OCI-LY7 (cell line): Measurements from ENCODE around the gene WDTC1. TPM values are rescaled to one million over a fixed set of nuclear protein-coding genes. Genes with fewer than 3 reads are reported as not detected.

ENCODE experiments used
- BruUV-seq: library from RNA; stranded (reverse); fragments of 400-500 nt; replicated peaks from 2 replicates; lab custom pipeline; 2021; lab: Mats Ljungman, UMichigan
- CTCF ChIA-PET: fragments of 300-600 bp; sonication (Branson Sonifier 250); formaldehyde crosslinking; loops from one replicate; lab custom pipeline; 2022; ENCODE audit warnings: antibody characterized with exemption; ENCODE audit not compliant: unreplicated experiment; lab: Charles Lee
- POLR2A ChIA-PET: fragments of 300-600 bp; sonication (Branson Sonifier 250); formaldehyde crosslinking; loops from one replicate; lab custom pipeline; 2022; ENCODE audit warnings: antibody characterized with exemption; lab: Charles Lee
- DNase-seq: peaks from one replicate; pipeline ENCODE4 v3.0.0-alpha.2; 2015; ENCODE audit warnings: low spot score
- H2AFZ ChIP-seq: fragments of 200-600 bp; sonication (generic), shearing (Covaris generic); 2 replicates; pipeline ENCODE4 v1.6.1; 2014; ENCODE audit warnings: mild to moderate bottlenecking, antibody characterized with exemption, low read length, moderate library complexity
- H3K27ac ChIP-seq: fragments of 200-600 bp; sonication (generic); 2 replicates; pipeline ENCODE4 v1.5.1; 2014; ENCODE audit warnings: mixed run types, low read depth, mild to moderate bottlenecking, moderate library complexity, low read length, inconsistent platforms; ENCODE audit not compliant: poor library complexity, severe bottlenecking
- H3K36me3 ChIP-seq: fragments of 200-600 bp; sonication (generic); 2 replicates; pipeline ENCODE4 v1.6.1; 2014; ENCODE audit warnings: mild to moderate bottlenecking, antibody characterized with exemption, low read length, moderate library complexity, mixed read lengths; ENCODE audit not compliant: insufficient read depth
- H3K4me1 ChIP-seq: fragments of 200-600 bp; sonication (generic); 2 replicates; pipeline ENCODE4 v1.5.1; 2014; ENCODE audit warnings: mild to moderate bottlenecking, low read length; ENCODE audit not compliant: insufficient read depth, poor library complexity, severe bottlenecking
- H3K4me2 ChIP-seq: fragments of 200-600 bp; sonication (generic); 2 replicates; pipeline ENCODE4 v1.6.1; 2014; ENCODE audit warnings: mild to moderate bottlenecking, low read length
- H3K4me3 ChIP-seq: fragments of 200-600 bp; sonication (generic); 2 replicates; pipeline ENCODE4 v1.5.1; 2014; ENCODE audit warnings: mild to moderate bottlenecking, low read depth, low read length; ENCODE audit not compliant: poor library complexity, severe bottlenecking
- H3K79me2 ChIP-seq: fragments of 200-600 bp; sonication (generic); 2 replicates; pipeline ENCODE4 v1.6.1; 2016; ENCODE audit warnings: low read depth, mild to moderate bottlenecking, low read length, moderate library complexity, mixed read lengths; ENCODE audit not compliant: insufficient read depth
- H3K9me2 ChIP-seq: fragments of 200-600 bp; sonication (generic); 2 replicates; pipeline ENCODE4 v1.6.1; 2016; ENCODE audit warnings: mild to moderate bottlenecking, low read length, mixed read lengths; ENCODE audit not compliant: insufficient read depth
- H3K9me3 ChIP-seq: fragments of 200-600 bp; sonication (generic); 2 replicates; pipeline ENCODE4 v1.6.1; 2014; ENCODE audit warnings: mild to moderate bottlenecking, mixed run types, low read length, mixed read lengths
- H4K20me1 ChIP-seq: fragments of 200-600 bp; sonication (generic); 2 replicates; pipeline ENCODE4 v1.6.1; 2014; ENCODE audit warnings: mild to moderate bottlenecking, antibody characterized with exemption, low read length, moderate library complexity, mixed read lengths; ENCODE audit not compliant: insufficient read depth
- CTCF ChIP-seq: fragments of 200-600 bp; sonication (generic); conservative IDR thresholded peaks from 2 replicates; pipeline ENCODE4 v1.5.1; 2014; ENCODE audit warnings: mild to moderate bottlenecking, antibody characterized with exemption, low read length, moderate library complexity, mixed read lengths
- EZH2phosphoT487 ChIP-seq: fragments of 200-600 bp; sonication (generic); IDR thresholded peaks from 2 replicates; pipeline ENCODE4 v1.6.1; 2018; ENCODE audit warnings: low read depth, borderline replicate concordance, mild to moderate bottlenecking, mixed run types, antibody characterized with exemption, low read length, moderate library complexity, mixed read lengths
- intact Hi-C: fragments of 100-400 bp; cut with micrococcal nuclease; formaldehyde crosslinking; loops from one replicate; pipeline ENCODE4 v1.10.0; 2022; ENCODE audit not compliant: unreplicated experiment
- total RNA-seq, 2 experiments: library from RNA; depleted of rRNA in 1 of 2; stranded (reverse); fragments of >200 nt in 1 of 2; shearing (Covaris generic) in 1 of 2; gene quantifications; 2 replicates each; pipeline ENCODE4 v1.2.3, GENCODE V29; 2014 to 2022

The WDTC1 gene
- total RNA-seq, 2 experiments from 2014 or later = 18.2 to 27.8 TPM

GRCh38 chr1:27299385-27300271 is 65.2 kb downstream of the WDTC1 start:
- H2AFZ ChIP-seq = no peak overlapping the region
- CTCF ChIA-PET = interaction anchor here (0.6 to 1.1 kb wide), 4 partner anchors 13 to 307 kb away, joined by 3 to 5 read pairs (median 3); no protein-coding TSS in a partner anchor
- TF ChIP-seq EZH2phosphoT487 (no peak), CTCF (no peak)
- BruUV-seq = no TSS peak
- H3K79me2 ChIP-seq = no peaks in the 10 kb centered on the region
- no peaks in the 10 kb centered on the region for H4K20me1 ChIP-seq
- H3K4me2 ChIP-seq = no peak overlapping the region
- H3K4me1 ChIP-seq = peaks cover 9% of the 10 kb centered on the region
- intact Hi-C loops = loop anchor here (5.0 to 10.0 kb wide), 2 partner anchors 55 to 257 kb away; no protein-coding TSS in a partner anchor
- POLR2A ChIA-PET = no interaction called here
- H3K4me3 ChIP-seq = no peak overlapping the region
- DNase-seq = no peak
- H3K9me3 ChIP-seq = no peaks in the 10 kb centered on the region
- H3K9me2 ChIP-seq = no peaks in the 10 kb centered on the region
- no peaks in the 10 kb centered on the region for H3K36me3 ChIP-seq
- no peak overlapping the region for H3K27ac ChIP-seq

GRCh38 chr1:27300341-27301051 is 66.1 kb downstream of the WDTC1 start:
- ChIA-PET CTCF (interaction anchor here (0.6 to 1.1 kb wide), 2 partner anchors 189 to 306 kb away, joined by 3 read pairs; no protein-coding TSS in a partner anchor), POLR2A (interaction anchor here (0.6 kb wide), 1 partner anchor 45 kb away, joined by 3 read pairs; no protein-coding TSS in a partner anchor)
- no peak overlapping the region for H2AFZ ChIP-seq
- H3K36me3 ChIP-seq = no peaks in the 10 kb centered on the region
- no peak overlapping the region for H3K4me3 ChIP-seq
- H3K79me2 ChIP-seq = no peaks in the 10 kb centered on the region
- H3K9me2 ChIP-seq = no peaks in the 10 kb centered on the region
- intact Hi-C loops = loop anchor here (1.0 to 10.0 kb wide), 4 partner anchors 54 to 306 kb away; no protein-coding TSS in a partner anchor
- no TSS peak for BruUV-seq
- peak; percentile 80 for DNase-seq
- no peaks in the 10 kb centered on the region for H3K9me3 ChIP-seq
- H4K20me1 ChIP-seq = no peaks in the 10 kb centered on the region
- H3K4me2 ChIP-seq = no peak overlapping the region
- TF ChIP-seq CTCF (peak; percentile 90), EZH2phosphoT487 (no peak)
- H3K27ac ChIP-seq = no peak overlapping the region
- peaks cover 9% of the 10 kb centered on the region for H3K4me1 ChIP-seq
